Pancreas (tissue), 10 donors: Measurements from ENCODE around the gene CRYGN. TPM values are rescaled to one million over a fixed set of nuclear protein-coding genes. Genes with fewer than 3 reads are reported as not detected.
A peak's percentile ranks its signal among the peaks of the same experiment; 100 is the strongest.

Source experiments
- ATAC-seq, 4 donors: fragments of 200-7000 bp; cut with Tn5 transposase; one replicate each; pipeline versions ENCODE4 v1.8.0 to v1.9.1; 2020; ENCODE audit warnings: mild to moderate bottlenecking in 4 of 4, moderate library complexity in 4 of 4
- DNase-seq, 6 donors: peaks; one replicate each; pipeline ENCODE4 v3.0.0-alpha.2; 2020
- FAIRE-seq: peaks from 2 replicates; lab custom pipeline; 2012; peaks lifted over from hg19 to GRCh38; lab: Jason Lieb, UNC
- H3K27ac ChIP-seq, 4 donors: fragments of 200-600 bp; sonication (generic); 1 replicate in 3 of 4; 2 replicates in 1 of 4; pipeline versions ENCODE4 v1.5.0 to v1.8.0; 2020
- H3K27me3 ChIP-seq, 4 donors: fragments of 200-600 bp; one replicate each; pipeline ENCODE4 v1.8.0; 2021
- H3K36me3 ChIP-seq, 3 donors: fragments of 200-600 bp; sonication (generic) in 1 of 3; one replicate each; pipeline versions ENCODE4 v1.5.0 to v1.8.0; 2020 to 2021
- H3K4me1 ChIP-seq, 3 donors: fragments of 200-600 bp; one replicate each; pipeline ENCODE4 v1.8.0; 2021
- H3K4me3 ChIP-seq, 4 donors: fragments of 200-600 bp; sonication (generic) in 2 of 4; one replicate each; pipeline versions ENCODE4 v1.5.0 to v1.8.0; 2020 to 2021
- H3K9me3 ChIP-seq, 4 donors: fragments of 200-600 bp; one replicate each; pipeline ENCODE4 v1.8.0; 2021
- CTCF ChIP-seq, 4 donors: fragments of 200-600 bp; sonication (generic) in 3 of 4; IDR thresholded peaks; one replicate each; pipeline versions ENCODE4 v1.5.0 to v1.8.0; 2021; ENCODE audit warnings: antibody characterized with exemption in 4 of 4
- WGBS, 2 donors: extraction: QIAGEN DNeasy Blood & Tissue Kit; methylation state at CpG; one replicate each; pipeline ENCODE4 v1.1.7; 2013; 5-methylcytosine and 5-hydroxymethylcytosine counted together
- intact Hi-C, 3 donors: fragments of 100-400 bp; cut with DNase I; formaldehyde crosslinking; loops; one replicate each; pipeline versions ENCODE4 v1.11.1 to v1.14.2; 2022
- polyA plus RNA-seq, 2 donors: library from polyadenylated mRNA; stranded (reverse); fragments of 200-250 nt; gene quantifications; one replicate each; pipeline ENCODE4 v1.2.3, GENCODE V29; 2013
- total RNA-seq, 6 donors: library from RNA; stranded (reverse); fragmentation: NEBNext Ultra II Directional in 4 of 6; extraction: Animal tissue kit (Norgen Biotek cat#: 25700) in 4 of 6; gene quantifications; one replicate each; pipeline versions ENCODE4 v1.2.1 to v1.2.4, GENCODE V29; 2021 to 2023
- donor health status: healthy with polysubstance abuse.
- donor health status: DM: no; HTN: no; CAD: no; lungs with moderate emphysema.
- donor health status: DM: no; HTN: no; CAD: no.
- donor health status: control.
- donor health status: control.
- donor health status: Bipolar disorder and iron deficiency.
- donor health status: DM: yes; HTN: yes; CAD: no.
- donor health status: DM: no; HTN: no; CAD: no.
- donor health status: DM: no; HTN: no; CAD: no.
- donor health status: DM: yes; HTN: yes; CAD: no.

Gene CRYGN
- total and polyA plus RNA-seq, 8 donors: 0.07 to 0.18 (median 0.08) TPM; not detected in 4

- Histone ChIP-seq H3K36me3 (no peaks in the 10 kb centered on the region), H3K4me3 (no peak overlapping the region), H3K9me3 (no peaks in the 10 kb centered on the region), H3K27ac (no peak overlapping the region), H3K27me3 (no peaks in the 10 kb centered on the region), H3K4me1 (no peaks in the 10 kb centered on the region)
- FAIRE-seq: no peak
- intact Hi-C loops: no loop called here
- 86 to 93% methylated on average over 8 of the region's 8 CpGs for whole genome bisulfite sequencing, 2 donors
- no peak for TF ChIP-seq CTCF (IDR thresholded peaks at IDR 0.05)
- ATAC-seq: no peak
- no peak for DNase-seq
These were observed 52.0 kb downstream of the CRYGN start for GRCh38 chr7:151388007-151388297.

- Histone ChIP-seq H3K9me3 (no peaks in the 10 kb centered on the region), H3K27me3 (no peaks in the 10 kb centered on the region), H3K4me3 (no peak overlapping the region), H3K4me1 (no peaks in the 10 kb centered on the region), H3K36me3 (no peaks in the 10 kb centered on the region), H3K27ac (no peak overlapping the region)
- no peak for TF ChIP-seq CTCF (IDR thresholded peaks at IDR 0.05)
- ATAC-seq (no peak), DNase-seq (peak in 2 of 6 donors; percentile 56 to 59), FAIRE-seq (no peak)
- WGBS, 2 donors: 87 to 90% methylated on average over 23 to 24 of the region's 24 CpGs
- intact Hi-C loops: no loop called here
These were observed 52.6 kb downstream of the CRYGN start for GRCh38 chr7:151387161-151388006.

DNA sequence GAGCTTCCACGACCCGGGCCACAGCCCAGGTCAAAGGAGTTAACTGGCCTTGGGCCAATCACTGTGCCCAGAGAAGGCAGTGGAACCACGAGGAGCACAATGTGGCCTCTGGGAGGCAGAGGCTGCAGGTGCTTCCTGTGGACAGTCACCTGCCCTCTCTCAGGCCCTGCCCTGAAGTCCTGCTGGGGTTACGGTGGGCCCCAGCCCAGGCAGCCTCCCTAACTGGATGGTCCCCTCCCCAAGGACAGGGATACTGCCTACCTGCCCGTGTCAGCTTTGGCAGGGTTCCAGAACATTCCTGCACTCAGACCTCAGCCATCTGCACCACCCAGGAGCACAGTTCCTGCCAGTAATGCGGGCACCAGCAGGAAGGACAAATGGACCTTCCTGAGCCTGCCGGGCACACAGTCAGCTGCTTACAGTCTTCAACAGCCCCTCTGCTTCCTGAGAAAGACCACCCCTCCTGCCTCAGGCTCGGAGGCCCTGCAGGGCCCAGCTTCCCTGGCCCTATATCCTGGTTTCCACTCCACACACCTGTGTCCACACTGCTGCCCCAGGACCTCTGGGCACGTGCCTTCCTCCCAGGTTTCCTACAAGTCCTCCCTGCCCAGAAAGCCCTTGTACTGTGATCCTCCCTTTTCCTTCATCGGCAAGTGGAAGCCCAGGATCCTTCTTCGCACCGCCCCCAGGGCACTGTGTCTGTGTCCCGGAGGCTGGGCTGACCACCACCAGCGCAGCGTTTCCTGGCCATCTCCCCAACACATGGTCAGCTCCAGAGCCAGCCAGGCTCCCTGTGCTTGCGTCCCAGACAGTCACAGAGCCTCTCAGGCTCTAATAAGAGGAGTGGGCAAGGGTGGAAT, 53.4 kb downstream of the CRYGN start:
- FAIRE-seq (no peak), ATAC-seq (peak in 3 of 4 donors; percentile 29 to 70 (median 64)), DNase-seq (peak in 3 of 6 donors; percentile 38 to 64 (median 46))
- Histone ChIP-seq H3K4me1 (no peaks in the 10 kb centered on the region), H3K27ac (no peak overlapping the region), H3K4me3 (no peak overlapping the region), H3K9me3 (no peaks in the 10 kb centered on the region), H3K27me3 (no peaks in the 10 kb centered on the region), H3K36me3 (no peaks in the 10 kb centered on the region)
- TF ChIP-seq CTCF (IDR thresholded peaks at IDR 0.05): no peak
- WGBS, 2 donors: 52% methylated on average over 16 of the region's 16 CpGs
- intact Hi-C loops: no loop called here

GRCh38 chr7:151385626-151386300, 54.2 kb downstream of the CRYGN start:
- intact Hi-C loops: no loop called here
- peak in 2 of 6 donors; percentile 53 to 61 for DNase-seq

More at GRCh38 chr7:151385626-151386300, 54.2 kb downstream of the CRYGN start:
- Histone ChIP-seq H3K36me3 (no peaks in the 10 kb centered on the region), H3K9me3 (no peaks in the 10 kb centered on the region), H3K27ac (no peak overlapping the region), H3K27me3 (no peaks in the 10 kb centered on the region), H3K4me1 (no peaks in the 10 kb centered on the region), H3K4me3 (no peak overlapping the region)
- WGBS, 2 donors: 86 to 90% methylated on average over 26 of the region's 26 CpGs
- ATAC-seq (no peak), FAIRE-seq (no peak)
- TF ChIP-seq CTCF (IDR thresholded peaks at IDR 0.05): no peak
